ENCODE measurements around the gene ANAPC5. TPM values are rescaled to one million over a fixed set of nuclear protein-coding genes. Genes with fewer than 3 reads are reported as not detected.

The ANAPC5 gene
- total RNA-seq, 1 experiment from 2014 or later, result 101 TPM

GRCh38 chr12:121277374-121277759, 74.8 kb downstream of the ANAPC5 start:
- H3K79me2 ChIP-seq (ENCODE audit: insufficient read depth, low read length), result no peaks in the 10 kb centered on the region
- no peak overlapping the region for H2BK5ac ChIP-seq (ENCODE audit: insufficient read length, low read length)
- no peak overlapping the region for H3K4me3 Mint-ChIP-seq
- H3K79me1 ChIP-seq (ENCODE audit: insufficient read depth, low read depth, low read length, poor library complexity, severe bottlenecking), result no peaks in the 10 kb centered on the region
- H3K9me3 ChIP-seq (ENCODE audit: control insufficient read depth, low read depth, low read length), result no peaks in the 10 kb centered on the region
- WGBS (ENCODE audit: extremely low coverage, insufficient read length, low lambda C conversion rate), result no CpG with 5 or more reads among the region's 6 CpGs
- H3K23ac ChIP-seq (ENCODE audit: insufficient read length, low read depth, low read length), result no peak overlapping the region
- H4K8ac ChIP-seq (replicated peaks; ENCODE audit: insufficient read length, low read depth, low read length), result no peak overlapping the region
- H3K56ac ChIP-seq (ENCODE audit: insufficient read length, low read depth, low read length), result no peak overlapping the region
- no peak overlapping the region for H4K91ac ChIP-seq (ENCODE audit: insufficient read length, low read depth, low read length)
- H2BK120ac ChIP-seq (ENCODE audit: low read depth, low read length, poor library complexity, severe bottlenecking), result no peak overlapping the region
- H3K14ac ChIP-seq (ENCODE audit: insufficient read depth, low read length), result no peak overlapping the region
- TF ChIP-seq CTCF (conservative IDR thresholded peaks at IDR 0.05), result no peak
- no peak overlapping the region for H3K4ac ChIP-seq (ENCODE audit: low read depth, low read length)
- no peaks in the 10 kb centered on the region for H3K27me3 ChIP-seq (ENCODE audit: insufficient read depth, low read length)
- no peak overlapping the region for H3T11ph ChIP-seq (ENCODE audit: low read length)
- H3K9ac ChIP-seq (ENCODE audit: extremely low read depth, insufficient read length, low read length), result no peak overlapping the region
- no peak overlapping the region for H3K4me2 ChIP-seq (ENCODE audit: insufficient read depth, insufficient read length, low read length)
- H3K18ac ChIP-seq (ENCODE audit: insufficient read length, low read depth, low read length), result no peak overlapping the region
- peaks cover 7 to 27% (median 21%) of the 10 kb centered on the region in 3 experiments; a peak in 6 of 7 replicates for H3K36me3 Mint-ChIP-seq (ENCODE audit: insufficient read depth in 1 of 3, low read depth in 3 of 3)
- peaks cover 25 to 32% of the 10 kb centered on the region in 2 experiments for H3K4me1 Mint-ChIP-seq
- no peaks in the 10 kb centered on the region for H3K27me3 Mint-ChIP-seq (ENCODE audit: low read depth)
- no peaks in the 10 kb centered on the region for H3K23me2 ChIP-seq (ENCODE audit: insufficient read length, low read depth, low read length, poor library complexity, severe bottlenecking)
- H3K27ac ChIP-seq (ENCODE audit: insufficient read length, low read depth, low read length), result no peak overlapping the region
- H3K27ac Mint-ChIP-seq, result no peak overlapping the region
- no peaks in the 10 kb centered on the region for H3K9me3 Mint-ChIP-seq
- H2AK5ac ChIP-seq (ENCODE audit: insufficient read length, low read length), result no peak overlapping the region
- H3K4me1 ChIP-seq (ENCODE audit: insufficient read depth, low read length), result no peaks in the 10 kb centered on the region; the same call in 1 of the 2 replicates
- H2AFZ ChIP-seq (ENCODE audit: low read length), result no peak overlapping the region
- H4K5ac ChIP-seq (ENCODE audit: insufficient read length, low read depth, low read length), result no peak overlapping the region
- H2BK15ac ChIP-seq (ENCODE audit: low read depth, low read length), result no peak overlapping the region
- no peak for DNase-seq
- H4K20me1 ChIP-seq (ENCODE audit: control insufficient read depth, insufficient read depth, insufficient read length), result no peaks in the 10 kb centered on the region
- H2BK20ac ChIP-seq (ENCODE audit: low read depth, low read length, poor library complexity, severe bottlenecking), result no peak overlapping the region
- no peak overlapping the region for H2BK12ac ChIP-seq (ENCODE audit: insufficient read length, low read depth, low read length)
